Measurements from ENCODE around the gene ESAM.

Gene ESAM

GRCh38 chr11:124748481-124749343, 13.4 kb downstream of the ESAM start:
- DNase-seq: no peak
- H3K4me3 Mint-ChIP-seq: no peak overlapping the region

GRCh38 chr11:124748100-124748418, 14.0 kb downstream of the ESAM start:
- no peak for ATAC-seq
- no peak for DNase-seq
- H3K27me3 Mint-ChIP-seq: peaks cover 7% of the 10 kb centered on the region
- H3K27ac Mint-ChIP-seq: no peak overlapping the region
- no peaks in the 10 kb centered on the region for H3K9me3 Mint-ChIP-seq
- H3K4me1 Mint-ChIP-seq: peaks cover 14% of the 10 kb centered on the region
- no peak overlapping the region for H3K4me3 Mint-ChIP-seq

More at GRCh38 chr11:124748481-124749343, 13.4 kb downstream of the ESAM start:
- Mint-ChIP-seq H3K9me3 (no peaks in the 10 kb centered on the region), H3K27ac (no peak overlapping the region), H3K4me1 (peaks cover 14% of the 10 kb centered on the region), H3K27me3 (peaks cover 7% of the 10 kb centered on the region)
- no peak for ATAC-seq

- H3K9me3 Mint-ChIP-seq: no peaks in the 10 kb centered on the region
- H3K27me3 Mint-ChIP-seq: peaks cover 7% of the 10 kb centered on the region
Observed at GRCh38 chr11:124747406-124748099, 14.5 kb downstream of the ESAM start.

GRCh38 chr11:124746621-124747243, 15.4 kb downstream of the ESAM start:
- Mint-ChIP-seq H3K27ac (peak overlapping the region; percentile 68 to 87), H3K4me1 (peaks cover 14% of the 10 kb centered on the region), H3K9me3 (no peaks in the 10 kb centered on the region), H3K27me3 (peaks cover 11% of the 10 kb centered on the region), H3K4me3 (peak overlapping the region; percentile 86 to 96)
- DNase-seq (peak; percentile 73 to 78), ATAC-seq (peak; percentile 89)

More at GRCh38 chr11:124747406-124748099, 14.5 kb downstream of the ESAM start:
- no peak overlapping the region for H3K27ac Mint-ChIP-seq
- H3K4me3 Mint-ChIP-seq: peak overlapping the region; percentile 86 to 96
- ATAC-seq (no peak), DNase-seq (no peak)
- H3K4me1 Mint-ChIP-seq: peaks cover 14% of the 10 kb centered on the region

GRCh38 chr11:124745835-124746620, 16.1 kb downstream of the ESAM start:
- peaks cover 21% of the 10 kb centered on the region for H3K4me1 Mint-ChIP-seq
- ATAC-seq (peak; percentile 40), DNase-seq (peak in 1 of 2 donors; percentile 36)
- H3K27me3 Mint-ChIP-seq: peaks cover 19% of the 10 kb centered on the region
- peak overlapping the region; percentile 60 to 87 for H3K27ac Mint-ChIP-seq
- H3K4me3 Mint-ChIP-seq: peak overlapping the region; percentile 86 to 96
- H3K9me3 Mint-ChIP-seq: no peaks in the 10 kb centered on the region

GRCh38 chr11:124745270-124745834, 16.7 kb downstream of the ESAM start:
- DNase-seq (no peak), ATAC-seq (peak; percentile 19)
- Mint-ChIP-seq H3K27ac (no peak overlapping the region), H3K4me3 (peak overlapping the region; percentile 86 to 96), H3K27me3 (peaks cover 23% of the 10 kb centered on the region), H3K9me3 (no peaks in the 10 kb centered on the region), H3K4me1 (peaks cover 28% of the 10 kb centered on the region)

GRCh38 chr11:124743050-124743449, 19.0 kb downstream of the ESAM start:
- Mint-ChIP-seq H3K9me3 (no peaks in the 10 kb centered on the region), H3K4me1 (peaks cover 36% of the 10 kb centered on the region), H3K4me3 (no peak overlapping the region), H3K27me3 (peaks cover 32% of the 10 kb centered on the region), H3K27ac (no peak overlapping the region)
- DNase-seq: no peak
- no peak for ATAC-seq

- no peak for DNase-seq
- Mint-ChIP-seq H3K9me3 (no peaks in the 10 kb centered on the region), H3K27ac (no peak overlapping the region), H3K4me1 (peaks cover 36% of the 10 kb centered on the region), H3K27me3 (peaks cover 32% of the 10 kb centered on the region), H3K4me3 (no peak overlapping the region)
- no peak for ATAC-seq
Observed at GRCh38 chr11:124742555-124742954, 19.5 kb downstream of the ESAM start.

- no peaks in the 10 kb centered on the region for H3K9me3 Mint-ChIP-seq
- peak in 1 of 2 donors; percentile 71 for DNase-seq
- H3K27me3 Mint-ChIP-seq: peaks cover 44% of the 10 kb centered on the region
- ATAC-seq: peak; percentile 61
- H3K27ac Mint-ChIP-seq: peak overlapping the region in 1 of 2 donors; percentile 55
- H3K4me1 Mint-ChIP-seq: peaks cover 35% of the 10 kb centered on the region
- H3K4me3 Mint-ChIP-seq: peak overlapping the region; percentile 84 to 93
Observed at GRCh38 chr11:124740277-124740882, 21.7 kb downstream of the ESAM start.

GRCh38 chr11:124739479-124740276, 22.4 kb downstream of the ESAM start, which contains the start of gene NRGN:
NRGN (plus strand) TSS chr11:124739942; CDS start chr11:124740085, 143 bp downstream.
- H3K27ac Mint-ChIP-seq: peak within 1 kb of the TSS; percentile 55 to 62
- peaks cover 30% of the 10 kb centered on the region for H3K4me1 Mint-ChIP-seq
- no peaks in the 10 kb centered on the region for H3K9me3 Mint-ChIP-seq
- peak within 1 kb of the TSS; percentile 84 to 93 for H3K4me3 Mint-ChIP-seq
- DNase-seq: peak; percentile 80 to 84
- peak; percentile 91 for ATAC-seq
- peaks cover 47% of the 10 kb centered on the region for H3K27me3 Mint-ChIP-seq

- Mint-ChIP-seq H3K27ac (no peak overlapping the region), H3K27me3 (peaks cover 47% of the 10 kb centered on the region), H3K4me1 (peaks cover 30% of the 10 kb centered on the region), H3K9me3 (no peaks in the 10 kb centered on the region), H3K4me3 (peak overlapping the region; percentile 84 to 93)
- ATAC-seq: no peak
- no peak for DNase-seq
Observed at GRCh38 chr11:124738713-124739478, 23.2 kb downstream of the ESAM start.

- H3K4me1 Mint-ChIP-seq: peaks cover 30% of the 10 kb centered on the region
- no peak overlapping the region for H3K27ac Mint-ChIP-seq
- peaks cover 47% of the 10 kb centered on the region for H3K27me3 Mint-ChIP-seq
- DNase-seq (no peak), ATAC-seq (no peak)
- H3K9me3 Mint-ChIP-seq: no peaks in the 10 kb centered on the region
- H3K4me3 Mint-ChIP-seq: no peak overlapping the region
Observed at GRCh38 chr11:124737638-124738305, 24.3 kb downstream of the ESAM start.

GRCh38 chr11:124736736-124737135, 25.4 kb downstream of the ESAM start:
- ATAC-seq: no peak
- Mint-ChIP-seq H3K4me3 (no peak overlapping the region), H3K27ac (no peak overlapping the region), H3K4me1 (peaks cover 30% of the 10 kb centered on the region), H3K9me3 (no peaks in the 10 kb centered on the region), H3K27me3 (peaks cover 43% of the 10 kb centered on the region)
- no peak for DNase-seq

All from stimulated activated naive CD8-positive, alpha-beta T cell treated with anti-CD3 and anti-CD28 coated beads, Interleukin-15, amount 100 ng/mL, for 72 hours (primary cell).